Heart right ventricle (tissue), 16 donors: Measurements from ENCODE around the gene BMERB1. TPM values are rescaled to one million over a fixed set of nuclear protein-coding genes. Genes with fewer than 3 reads are reported as not detected.

Experiments used
- ATAC-seq, 8 donors: fragments of 200-7000 bp; cut with Tn5 transposase; one replicate each; pipeline ENCODE4 v1.9.1; 2020; ENCODE audit warnings: mild to moderate bottlenecking in 8 of 8, moderate library complexity in 8 of 8, moderate number of reproducible peaks in 1 of 8
- DNase-seq, 2 donors: peaks; one replicate each; pipeline ENCODE4 v3.0.0-alpha.2; 2020
- H3K27ac ChIP-seq, 10 donors: fragments of 200-600 bp; sonication (generic) in 2 of 10; one replicate each; pipeline versions ENCODE4 v1.5.0 to v1.8.0; 2020 to 2022; ENCODE audit warnings: mild to moderate bottlenecking in 3 of 10
- H3K27me3 ChIP-seq, 7 donors: fragments of 200-600 bp; one replicate each; pipeline ENCODE4 v1.8.0; 2021 to 2022; ENCODE audit warnings: mild to moderate bottlenecking in 2 of 7
- H3K36me3 ChIP-seq, 9 donors: fragments of 200-600 bp; sonication (generic) in 1 of 9; one replicate each; pipeline versions ENCODE4 v1.5.0 to v1.8.0; 2020 to 2022; ENCODE audit warnings: mild to moderate bottlenecking in 2 of 9
- H3K4me1 ChIP-seq, 9 donors: fragments of 200-600 bp; sonication (generic) in 1 of 9; one replicate each; pipeline versions ENCODE4 v1.5.0 to v1.8.0; 2020 to 2022; ENCODE audit warnings: mild to moderate bottlenecking in 4 of 9
- H3K4me3 ChIP-seq, 10 donors: fragments of 200-600 bp; sonication (generic) in 2 of 10; one replicate each; pipeline versions ENCODE4 v1.5.0 to v1.8.0; 2020 to 2022; ENCODE audit warnings: mild to moderate bottlenecking in 7 of 10, moderate library complexity in 2 of 10
- H3K9me3 ChIP-seq, 11 donors: fragments of 200-600 bp in 10 of 11; sonication (generic) in 2 of 11; one replicate each; pipeline versions ENCODE4 v1.5.0 to v1.8.0; 2013 to 2022; ENCODE audit warnings: mild to moderate bottlenecking in 2 of 11, control low read depth in 1 of 11, moderate library complexity in 1 of 11
- CTCF ChIP-seq, 9 donors: fragments of 200-600 bp; sonication (generic) in 2 of 9; IDR thresholded peaks; one replicate each; pipeline versions ENCODE4 v1.5.0 to v1.8.0; 2021 to 2022; ENCODE audit warnings: antibody characterized with exemption in 9 of 9, mild to moderate bottlenecking in 5 of 9, moderate library complexity in 1 of 9
- WGBS, 2 donors: extraction: QIAGEN DNeasy Blood & Tissue Kit; methylation state at CpG; one replicate each; pipeline ENCODE4 v1.1.7; 2013; ENCODE audit warnings: inconsistent platforms in 1 of 2; 5-methylcytosine and 5-hydroxymethylcytosine counted together
- intact Hi-C, 10 donors: fragments of 100-400 bp; cut with DNase I; formaldehyde crosslinking; loops; one replicate each; pipeline versions ENCODE4 v1.11.1 to v1.14.2; 2022
- polyA plus RNA-seq, 2 donors: library from polyadenylated mRNA; stranded (reverse); fragments of 200-250 nt; gene quantifications; one replicate each; pipeline ENCODE4 v1.2.3, GENCODE V29; 2013
- total RNA-seq, 10 donors: library from RNA; stranded (reverse); fragmentation: NEBNext Ultra II Directional in 3 of 10; extraction: Animal tissue kit (Norgen Biotek cat#: 25700) in 3 of 10; gene quantifications; one replicate each; pipeline versions ENCODE4 v1.2.1 to v1.2.4, GENCODE V29; 2021 to 2023
- donor health status: Arrhythmogenic right ventricular cardiomyopathy.
- donor health status: ischemic (EF 13 %, LVEDD 7.1; RV severe dilation, severe dysfunction).
- donor health status: healthy with polysubstance abuse.
- donor health status: DM: no; HTN: yes; CAD: no.
- donor health status: DM: no; HTN: no; CAD: no.
- donor health status: ischemic (EF 25% LVEDD 6.9; RV normal size, moderate dysfunction).
- donor health status: ischemic (EF 25% LVEDD 5.7; RV mildly dilated, moderate dysfunction).
- donor health status: healthy.
- donor health status: DM: yes; HTN: yes; CAD: no.
- donor health status: Ischemic cardiomyopathy.
- donor health status: ischemic (EF 35%, LVEDD 5.7; RV mildly dilated, moderate dysfunction).
- donor health status: nonischemic (EF 11% LVEDD 7.7; RV severe dilation, severe dysfunction).
- donor health status: DM: yes; HTN: yes; CAD: no.
- donor health status: PGD.
- donor health status: ischemic (EF 29% LVEDD 5.4; RV normal size, mild dysfunction).
- donor health status: nonischemic (EF 23%, LVEDD 6.1; RV moderate dilation, normal function).

The BMERB1 gene
- total and polyA plus RNA-seq, 12 donors: 16.5 to 121 (median 78.9) TPM

GRCh38 chr16:15518381-15519351 is 84.3 kb downstream of the BMERB1 start:
- peak in 7 of 8 donors; percentile 32 to 75 (median 43) for ATAC-seq
- no peaks in the 10 kb centered on the region for H3K27me3 ChIP-seq
- H3K36me3 ChIP-seq: peaks cover 0 to 17% (median 0%) of the 10 kb centered on the region in 9 donors
- TF ChIP-seq CTCF (IDR thresholded peaks at IDR 0.05): no peak
- peak overlapping the region in 4 of 10 donors; percentile 20 to 31 (median 30) for H3K27ac ChIP-seq
- peaks cover 0 to 54% (median 16%) of the 10 kb centered on the region in 9 donors for H3K4me1 ChIP-seq
- intact Hi-C loops: loop anchor here in 1 of 10 donors (10.0 kb wide), 1 partner anchor 74 kb away; no protein-coding TSS in a partner anchor
- WGBS, 2 donors: 48 to 54% methylated on average over 12 of the region's 12 CpGs
- peak; percentile 27 to 28 for DNase-seq
- H3K4me3 ChIP-seq: no peak overlapping the region
- H3K9me3 ChIP-seq: no peaks in the 10 kb centered on the region

GRCh38 chr16:15519790-15520189 is 85.4 kb downstream of the BMERB1 start:
- intact Hi-C loops: loop anchor here in 2 of 10 donors (10.0 kb wide), 2 partner anchors 75 to 185 kb away; no protein-coding TSS in a partner anchor
- TF ChIP-seq CTCF (IDR thresholded peaks at IDR 0.05): no peak
- WGBS, 2 donors: 83 to 89% methylated on average over 9 of the region's 9 CpGs
- H3K27me3 ChIP-seq: no peaks in the 10 kb centered on the region
- no peak overlapping the region for H3K27ac ChIP-seq
- no peaks in the 10 kb centered on the region for H3K9me3 ChIP-seq
- H3K4me1 ChIP-seq: peaks cover 0 to 57% (median 16%) of the 10 kb centered on the region in 9 donors
- DNase-seq (no peak), ATAC-seq (no peak)
- H3K36me3 ChIP-seq: peaks cover 0 to 17% (median 0%) of the 10 kb centered on the region in 9 donors
- H3K4me3 ChIP-seq: no peak overlapping the region

GRCh38 chr16:15521390-15521757 is 87.0 kb downstream of the BMERB1 start:
- Histone ChIP-seq H3K27ac (peak overlapping the region in 7 of 10 donors; percentile 1 to 60 (median 39)), H3K4me1 (peaks cover 0 to 57% (median 16%) of the 10 kb centered on the region in 9 donors), H3K27me3 (no peaks in the 10 kb centered on the region), H3K9me3 (no peaks in the 10 kb centered on the region), H3K36me3 (peaks cover 0 to 7% (median 0%) of the 10 kb centered on the region in 9 donors), H3K4me3 (no peak overlapping the region)
- DNase-seq (no peak), ATAC-seq (peak in 2 of 8 donors; percentile 4 to 5)
- TF ChIP-seq CTCF (IDR thresholded peaks at IDR 0.05): no peak
- intact Hi-C loops: loop anchor here in 1 of 10 donors (10.0 kb wide), 1 partner anchor 183 kb away; no protein-coding TSS in a partner anchor

GRCh38 chr16:15521758-15522509 is 87.5 kb downstream of the BMERB1 start:
- Histone ChIP-seq H3K4me3 (no peak overlapping the region), H3K36me3 (peaks cover 0 to 2% (median 0%) of the 10 kb centered on the region in 9 donors), H3K9me3 (no peaks in the 10 kb centered on the region), H3K4me1 (peaks cover 0 to 57% (median 16%) of the 10 kb centered on the region in 9 donors), H3K27me3 (no peaks in the 10 kb centered on the region), H3K27ac (peak overlapping the region in 8 of 10 donors; percentile 5 to 60 (median 34))
- WGBS, 2 donors: 65 to 69% methylated on average over 10 of the region's 10 CpGs
- intact Hi-C loops: loop anchor here in 1 of 10 donors (10.0 kb wide), 1 partner anchor 183 kb away; no protein-coding TSS in a partner anchor
- DNase-seq (peak in 1 of 2 donors; percentile 18), ATAC-seq (peak in 6 of 8 donors; percentile 55 to 78 (median 60))
- no peak for TF ChIP-seq CTCF (IDR thresholded peaks at IDR 0.05)
